Skin epidermis (tissue), 12 donors: ENCODE data around the gene MYO1E.
A peak's percentile ranks its signal among the peaks of the same experiment; 100 is the strongest.

Source experiments
- H3K27ac ChIP-seq, 21 experiments: fragments of 200-600 bp; sonication (generic) in 11 of 21; one replicate each; pipeline ENCODE4 v1.5.0; 2020; ENCODE audit warnings: mild to moderate bottlenecking in 3 of 21, inconsistent platforms in 2 of 21, moderate library complexity in 2 of 21
- H3K4me3 ChIP-seq, 7 experiments: fragments of 200-600 bp; sonication (generic) in 2 of 7; one replicate each; pipeline ENCODE4 v1.5.0; 2020; ENCODE audit warnings: inconsistent platforms in 2 of 7, mild to moderate bottlenecking in 2 of 7, moderate library complexity in 1 of 7

MYO1E gene

DNA sequence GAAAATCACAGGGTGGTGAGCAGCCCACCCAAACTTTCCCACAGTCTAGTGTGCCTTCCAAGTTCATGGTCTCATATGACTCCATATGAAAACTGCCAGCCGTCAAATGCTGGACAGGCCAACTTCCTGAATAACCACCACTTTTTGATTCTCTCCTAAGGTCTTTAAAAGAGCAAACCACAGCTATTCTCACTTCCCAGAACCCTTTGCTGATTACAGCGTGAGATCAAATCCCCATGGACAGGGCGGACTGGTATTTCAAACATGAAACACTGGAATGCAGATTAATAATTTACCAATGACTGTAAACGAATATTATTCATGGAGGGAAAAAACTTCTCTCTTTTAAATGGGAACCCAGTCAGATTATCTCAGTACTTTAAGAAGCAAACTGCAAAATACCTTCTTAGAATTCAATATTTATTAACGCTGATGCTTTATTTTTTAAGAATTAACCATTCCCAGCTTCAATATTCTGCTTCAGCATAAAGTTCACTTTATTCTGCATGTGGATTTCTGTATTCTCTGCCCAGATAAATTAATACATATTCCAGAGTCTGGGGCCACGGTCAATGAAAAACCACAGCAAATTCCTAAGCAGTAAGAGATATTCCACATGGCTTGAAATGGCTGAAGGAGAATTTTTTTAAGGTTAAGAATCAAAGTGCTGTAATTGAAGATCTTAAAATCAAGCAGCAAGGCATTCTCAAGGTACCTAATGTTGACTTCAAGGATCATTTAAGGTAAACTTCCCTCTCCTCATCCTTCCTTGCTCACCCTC is 42.9 kb downstream of the MYO1E start:
- Histone ChIP-seq H3K27ac (peak overlapping the region in 7 of 21 experiments; percentile 3 to 63 (median 44)), H3K4me3 (no peak overlapping the region)

- H3K4me3 ChIP-seq = no peak overlapping the region
- H3K27ac ChIP-seq = peak overlapping the region in 5 of 21 experiments; percentile 3 to 63 (median 41)
Measured at GRCh38 chr15:59329091-59329490, 43.6 kb downstream of the MYO1E start.

GRCh38 chr15:59327942-59328341 is 44.7 kb downstream of the MYO1E start:
- Histone ChIP-seq H3K27ac (no peak overlapping the region), H3K4me3 (no peak overlapping the region)

DNA sequence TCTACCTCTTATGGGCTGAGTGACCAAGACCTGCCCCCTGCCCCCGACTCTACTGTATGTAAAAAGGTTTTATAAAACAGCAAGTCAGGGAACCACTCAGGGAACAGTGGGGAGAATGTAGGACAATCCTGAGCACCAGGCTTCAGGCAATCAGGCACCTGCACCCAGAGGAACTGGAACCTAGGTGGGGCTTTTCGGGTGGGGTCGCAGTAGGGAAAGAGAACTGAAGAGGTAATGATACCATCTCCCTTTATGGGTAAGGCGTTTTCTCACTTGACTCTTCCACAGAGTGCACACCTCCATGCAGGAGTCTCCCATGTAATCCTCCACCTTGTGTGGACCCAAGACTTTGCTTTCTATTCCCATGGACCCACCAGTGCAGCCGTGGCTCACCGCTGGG is 45.8 kb downstream of the MYO1E start:
- H3K27ac ChIP-seq = no peak overlapping the region
- no peak overlapping the region for H3K4me3 ChIP-seq

- no peak overlapping the region for H3K4me3 ChIP-seq
- H3K27ac ChIP-seq = peak overlapping the region in 1 of 21 experiments; percentile 0
Measured at GRCh38 chr15:59322056-59322759, 50.5 kb downstream of the MYO1E start.

- no peak overlapping the region for H3K27ac ChIP-seq
- no peak overlapping the region for H3K4me3 ChIP-seq
Measured at GRCh38 chr15:59321000-59321689, 51.5 kb downstream of the MYO1E start.

DNA sequence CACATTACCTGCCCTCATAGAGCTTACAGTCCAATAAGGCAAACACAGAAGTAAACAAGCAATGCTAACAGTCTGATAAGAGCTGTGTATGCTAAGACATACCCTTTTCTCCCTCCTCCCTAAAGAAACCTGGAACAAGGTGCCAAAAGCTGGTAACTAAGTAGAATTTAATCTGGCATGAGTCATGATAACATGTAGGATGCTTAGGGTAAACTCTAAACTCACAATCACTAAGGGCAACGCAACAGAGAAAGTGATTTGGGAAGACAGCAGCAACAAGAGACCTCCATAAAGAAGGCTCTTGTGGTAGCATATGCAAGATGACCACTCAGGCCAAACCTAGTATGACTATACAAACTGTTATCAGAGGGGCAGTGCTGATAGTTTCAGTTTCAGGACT is 55.5 kb downstream of the MYO1E start:
- Histone ChIP-seq H3K4me3 (no peak overlapping the region), H3K27ac (no peak overlapping the region)

GRCh38 chr15:59315914-59316451 is 56.7 kb downstream of the MYO1E start:
- Histone ChIP-seq H3K27ac (peak overlapping the region in 1 of 21 experiments; percentile 4), H3K4me3 (no peak overlapping the region)

DNA sequence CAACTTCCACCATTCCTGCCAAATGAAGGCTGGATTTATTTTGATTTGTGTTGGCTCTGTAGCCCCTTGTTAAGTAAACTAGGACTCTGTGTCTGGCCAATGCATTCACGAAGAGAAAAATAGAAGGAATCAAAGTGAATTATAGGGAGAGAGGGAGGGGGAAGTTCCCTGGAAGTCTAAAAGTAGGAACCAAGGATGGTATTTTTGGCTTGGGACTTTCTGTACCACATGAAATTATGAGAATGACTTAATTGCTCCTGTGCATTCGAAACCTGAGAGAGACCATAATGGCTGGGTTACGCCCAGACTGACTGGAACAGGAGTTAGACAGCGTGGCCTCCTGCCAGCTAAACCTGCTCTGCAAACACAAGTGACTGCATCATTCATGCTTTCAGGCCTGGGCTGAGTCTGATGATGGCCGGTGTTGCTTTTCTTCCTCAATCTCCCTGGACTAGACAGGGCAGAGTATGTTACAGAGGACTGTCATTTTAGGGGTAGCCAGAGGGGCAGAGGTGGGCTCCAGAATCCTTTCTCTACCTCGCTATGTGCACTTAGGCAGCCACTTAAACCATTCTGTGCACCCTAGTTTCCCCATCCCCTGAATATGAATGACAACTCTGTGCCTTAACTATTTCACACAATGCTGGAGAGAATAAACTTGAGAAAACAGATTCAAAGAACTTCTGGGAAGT is 58.9 kb downstream of the MYO1E start:
- Histone ChIP-seq H3K4me3 (no peak overlapping the region), H3K27ac (peak overlapping the region in 16 of 21 experiments; percentile 3 to 66 (median 42))

DNA sequence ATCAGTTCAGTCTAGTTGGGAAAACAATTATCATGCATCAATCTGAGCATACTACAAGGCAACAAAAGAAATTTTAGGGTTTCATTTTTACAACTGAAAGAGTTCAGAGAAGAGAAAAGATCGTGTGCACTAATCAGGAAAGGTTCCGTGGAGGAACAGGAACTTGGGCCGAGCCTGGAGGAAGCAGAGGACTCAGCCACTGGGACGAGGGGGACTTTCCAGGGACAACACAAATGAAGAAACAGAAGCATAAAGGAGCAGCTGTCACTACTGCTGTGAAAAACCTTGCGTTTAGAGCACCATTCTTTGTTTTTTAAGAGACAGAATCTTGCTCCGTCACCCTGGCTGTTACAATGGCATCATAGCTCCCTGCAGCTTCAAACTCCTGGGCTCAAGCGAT is 60.5 kb downstream of the MYO1E start:
- peak overlapping the region in 4 of 21 experiments; percentile 8 to 55 (median 14) for H3K27ac ChIP-seq
- no peak overlapping the region for H3K4me3 ChIP-seq

GRCh38 chr15:59311195-59311594 is 61.5 kb downstream of the MYO1E start:
- Histone ChIP-seq H3K4me3 (no peak overlapping the region), H3K27ac (peak overlapping the region in 1 of 21 experiments; percentile 42)

- Histone ChIP-seq H3K4me3 (no peak overlapping the region), H3K27ac (no peak overlapping the region)
Measured at GRCh38 chr15:59309405-59309804, 63.3 kb downstream of the MYO1E start.

GRCh38 chr15:59307165-59307537 is 65.5 kb downstream of the MYO1E start:
- Histone ChIP-seq H3K27ac (no peak overlapping the region), H3K4me3 (no peak overlapping the region)

DNA sequence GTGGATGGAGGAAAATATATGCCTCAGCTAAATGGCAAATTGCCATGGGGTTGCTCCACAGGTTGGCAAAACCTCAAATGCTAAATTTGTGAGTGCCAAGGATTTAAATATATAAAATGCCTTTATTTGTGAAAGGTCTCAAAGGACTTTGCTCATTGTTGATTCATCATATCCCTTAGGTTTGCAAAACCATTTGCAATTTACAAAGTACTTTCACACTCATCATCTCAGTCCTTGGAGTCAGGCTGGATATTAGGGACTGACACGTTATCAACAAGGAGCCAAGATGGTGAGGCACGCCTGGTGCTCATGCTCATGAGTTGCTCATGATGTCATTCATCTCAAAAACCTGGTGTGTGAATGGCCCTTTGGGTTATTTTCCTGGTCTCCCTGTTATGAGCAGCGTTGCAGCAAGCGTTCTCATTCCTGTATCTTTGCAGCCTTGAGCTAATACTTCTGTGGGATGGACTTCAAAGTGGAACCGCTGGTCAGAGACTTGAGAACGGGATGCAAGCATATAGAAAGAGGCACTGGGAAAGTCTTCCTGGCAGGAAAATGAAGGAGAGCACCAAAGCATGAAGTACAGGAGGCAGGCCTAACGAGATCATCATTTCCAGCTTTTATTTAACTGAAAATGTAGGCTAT is 66.0 kb downstream of the MYO1E start:
- Histone ChIP-seq H3K4me3 (no peak overlapping the region), H3K27ac (no peak overlapping the region)

DNA sequence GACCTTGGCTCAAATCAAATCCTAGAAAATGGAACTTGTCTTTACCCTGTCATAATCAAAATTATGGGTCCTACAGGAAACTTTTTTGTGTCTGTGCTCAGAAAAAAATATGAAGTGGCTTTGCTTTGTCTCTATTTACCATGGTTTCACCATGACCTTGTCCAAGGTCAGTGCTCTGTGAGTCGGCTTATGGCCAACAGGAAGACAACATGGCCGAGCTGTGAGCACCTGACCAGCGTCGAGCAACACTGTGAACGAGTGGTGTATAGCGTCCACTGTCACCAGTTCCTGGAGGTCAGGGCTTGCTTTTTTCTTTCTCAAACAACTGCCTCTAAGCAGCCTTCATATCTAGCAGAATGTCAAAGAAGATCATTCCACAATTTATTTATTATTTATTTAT is 67.9 kb downstream of the MYO1E start:
- no peak overlapping the region for H3K4me3 ChIP-seq
- H3K27ac ChIP-seq = peak overlapping the region in 4 of 21 experiments; percentile 2 to 29 (median 16)

GRCh38 chr15:59304034-59304795 is 68.5 kb downstream of the MYO1E start:
- Histone ChIP-seq H3K27ac (peak overlapping the region in 2 of 21 experiments; percentile 2 to 29), H3K4me3 (no peak overlapping the region)

DNA sequence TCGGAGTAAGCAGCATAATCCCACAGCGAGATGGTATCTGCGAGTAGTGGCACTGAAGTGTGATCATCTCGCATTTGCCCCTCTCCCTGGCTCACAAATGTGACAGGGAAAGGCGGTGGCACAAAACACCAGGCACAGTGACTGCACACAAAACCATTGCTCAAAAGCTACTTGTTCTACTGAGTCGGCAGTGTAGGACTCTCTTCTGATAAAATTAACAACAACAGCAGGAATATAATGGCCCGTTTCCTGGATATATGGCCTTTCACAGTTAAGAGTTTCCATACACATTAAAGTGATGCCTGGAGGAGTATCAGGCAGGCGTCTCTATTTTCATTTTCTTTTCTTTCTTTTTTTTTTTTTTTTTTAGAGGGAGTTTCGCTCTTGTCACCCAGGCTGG is 69.0 kb downstream of the MYO1E start:
- Histone ChIP-seq H3K4me3 (no peak overlapping the region), H3K27ac (no peak overlapping the region)

DNA sequence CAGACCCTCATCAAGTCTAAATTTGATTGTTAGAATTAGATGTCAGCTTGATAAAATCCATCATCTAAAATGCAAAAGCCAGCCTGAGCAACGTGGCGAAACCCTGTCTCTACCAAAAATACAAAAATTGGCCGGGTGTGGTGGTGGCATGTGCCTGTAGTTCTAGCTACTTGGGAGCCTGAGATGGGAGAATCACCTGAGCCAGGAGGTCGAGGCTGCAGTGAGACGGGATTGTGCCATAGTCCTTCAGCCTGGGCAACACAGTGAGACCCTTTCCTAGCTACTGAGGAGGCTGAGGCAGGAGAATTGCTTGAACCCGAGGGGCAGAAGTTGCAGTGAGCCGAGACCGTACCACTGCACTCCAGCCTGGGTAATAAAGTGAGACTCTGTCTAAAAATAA is 69.5 kb downstream of the MYO1E start:
- no peak overlapping the region for H3K4me3 ChIP-seq
- no peak overlapping the region for H3K27ac ChIP-seq

GRCh38 chr15:59301527-59301926 is 71.1 kb downstream of the MYO1E start:
- peak overlapping the region in 4 of 21 experiments; percentile 66 to 77 (median 70) for H3K27ac ChIP-seq
- no peak overlapping the region for H3K4me3 ChIP-seq
